ENCODE data around the gene PODNL1.
A peak's percentile ranks its signal among the peaks of the same experiment; 100 is the strongest.
"Not testable (repeated sequence)": the region's sequence is repeated elsewhere in the genome, so short reads cannot be mapped to it uniquely, and the experiment has no call there.

The PODNL1 gene

DNA sequence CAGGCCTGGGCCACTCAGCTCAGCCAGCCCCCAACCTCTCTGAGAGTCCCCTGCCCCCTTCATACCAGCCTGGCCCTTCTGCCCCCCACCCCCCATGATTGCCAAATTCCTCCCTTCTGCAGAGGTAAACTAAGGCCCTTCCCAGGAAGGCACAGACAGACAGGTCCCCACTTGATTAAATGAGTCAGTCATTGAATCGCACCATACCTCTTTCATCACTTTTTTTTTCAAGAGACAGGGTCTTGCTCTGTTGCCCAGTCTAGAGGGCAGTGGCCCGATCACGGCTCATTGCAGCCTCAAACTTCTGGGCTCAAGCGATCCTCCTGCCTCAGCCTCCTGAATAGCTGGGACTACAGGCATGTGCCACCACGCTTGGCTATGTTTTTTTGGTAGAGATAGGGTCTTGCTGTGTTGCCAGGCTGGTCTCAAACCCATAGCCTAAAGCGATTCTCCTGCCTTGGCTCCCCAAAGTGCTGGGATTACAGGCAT is 6.0 kb downstream of the PODNL1 start:
- TF ChIP-seq POLR2A (IDR thresholded peaks at IDR 0.05; ENCODE audit: low read depth, low read length), result no peak
- DNase-seq (ENCODE audit: insufficient read length, low spot score) (no peak), FAIRE-seq (no peak)

DNA sequence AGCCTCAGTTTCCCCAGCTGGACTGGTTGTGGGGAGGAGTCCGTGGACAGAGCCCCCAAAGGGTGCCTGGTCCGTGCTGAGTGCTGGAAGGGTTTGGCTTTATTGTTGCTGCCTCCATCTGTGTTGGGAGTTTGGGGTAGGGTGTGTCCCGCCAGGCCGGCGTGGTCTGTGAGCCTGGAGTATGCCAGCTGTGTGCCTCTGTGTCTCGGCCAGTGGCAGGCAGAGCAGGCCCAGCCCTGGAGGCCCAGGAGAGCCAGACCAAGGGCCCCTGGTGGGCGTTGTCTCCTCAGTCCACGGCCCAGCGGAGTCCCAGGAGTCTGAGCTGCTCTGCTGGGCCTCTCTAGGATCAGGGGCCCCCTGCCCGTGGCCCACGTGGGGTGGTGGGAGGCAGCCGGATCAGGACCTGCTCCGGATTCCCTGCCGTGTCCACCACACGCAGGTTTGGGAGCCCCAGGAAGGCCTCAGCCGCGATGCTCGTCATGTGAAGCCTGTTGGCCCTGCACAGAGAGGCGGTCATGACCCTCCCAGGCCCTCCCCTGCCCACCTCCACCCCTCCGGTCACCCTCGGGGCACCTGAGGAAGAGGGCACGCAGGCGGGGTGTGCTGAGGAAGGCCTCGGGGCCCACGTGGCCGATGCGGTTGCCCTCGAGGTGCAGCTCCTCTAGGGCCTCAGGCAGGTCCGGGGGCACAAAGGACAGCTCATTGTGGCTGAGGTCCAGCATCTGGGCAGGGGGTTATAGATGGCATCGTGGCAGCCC is 6.6 kb downstream of the PODNL1 start:
- TF ChIP-seq POLR2A (IDR thresholded peaks at IDR 0.05; ENCODE audit: low read depth, low read length), result no peak
- DNase-seq (ENCODE audit: insufficient read length, low spot score) (no peak), FAIRE-seq (no peak)

DNA sequence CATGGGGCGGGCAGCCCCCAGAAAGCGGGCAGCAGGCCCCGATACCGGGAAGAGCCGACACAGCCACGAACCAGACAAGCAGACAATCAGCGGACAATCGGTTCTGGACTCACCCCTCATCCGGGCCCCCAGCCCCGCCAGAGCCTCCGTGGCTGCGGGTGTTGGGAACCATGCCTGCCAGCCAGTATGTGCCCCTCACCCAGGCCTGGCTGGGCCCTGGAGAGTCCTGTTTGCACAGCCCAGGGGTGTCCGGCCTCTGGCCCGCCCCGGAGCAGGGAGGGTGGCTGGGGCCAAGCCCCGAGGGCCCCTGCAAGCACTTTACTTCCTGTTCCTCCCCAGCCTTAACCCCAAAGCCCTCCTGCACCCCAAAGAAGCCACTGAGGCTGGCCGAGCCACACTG is 7.8 kb downstream of the PODNL1 start:
- no peak for TF ChIP-seq POLR2A (IDR thresholded peaks at IDR 0.05; ENCODE audit: low read depth, low read length)
- DNase-seq (ENCODE audit: insufficient read length, low spot score), result no peak
- no peak for FAIRE-seq

DNA sequence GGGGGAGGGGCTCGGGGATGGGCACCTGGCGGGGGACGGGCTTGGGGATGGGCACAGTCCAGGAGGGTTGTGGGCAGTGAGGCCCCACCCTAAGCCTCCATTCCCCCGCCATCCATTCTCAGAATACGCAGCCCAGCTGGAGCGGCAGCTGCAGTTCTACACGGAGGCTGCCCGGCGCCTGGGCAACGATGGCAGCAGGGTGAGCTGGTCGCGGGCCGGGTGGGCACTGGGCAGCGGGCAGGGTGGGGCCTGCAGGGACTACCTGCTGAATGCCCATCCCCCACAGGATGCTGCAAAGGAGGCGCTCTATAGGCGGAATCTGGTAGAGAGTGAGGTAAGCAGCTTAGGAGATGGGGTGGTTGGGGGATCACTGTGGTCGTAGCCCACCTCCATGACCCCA is 8.3 kb downstream of the PODNL1 start:
- no peak for DNase-seq (ENCODE audit: insufficient read length, low spot score)
- TF ChIP-seq POLR2A (IDR thresholded peaks at IDR 0.05; ENCODE audit: low read depth, low read length), result no peak
- no peak for FAIRE-seq

DNA sequence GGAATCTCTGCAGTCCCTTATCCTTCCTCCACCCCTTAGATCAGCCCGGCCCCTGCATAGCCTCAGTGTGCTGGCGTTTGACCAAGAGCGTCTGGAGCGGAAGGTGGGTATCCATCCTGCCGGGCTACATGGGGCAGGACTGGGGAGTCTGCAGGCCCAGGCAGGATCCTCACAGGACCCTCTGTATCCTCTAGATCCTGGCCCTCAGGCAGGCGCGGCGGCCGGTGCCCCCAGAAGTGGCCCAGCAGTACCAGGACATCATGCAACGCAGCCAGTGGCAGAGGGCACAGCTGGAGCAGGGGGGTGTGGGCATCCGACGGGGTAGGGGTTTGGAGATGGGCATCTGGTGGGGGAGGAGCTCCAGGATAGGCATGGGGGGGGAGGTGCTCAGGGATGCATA is 8.9 kb downstream of the PODNL1 start:
- no peak for FAIRE-seq

DNA sequence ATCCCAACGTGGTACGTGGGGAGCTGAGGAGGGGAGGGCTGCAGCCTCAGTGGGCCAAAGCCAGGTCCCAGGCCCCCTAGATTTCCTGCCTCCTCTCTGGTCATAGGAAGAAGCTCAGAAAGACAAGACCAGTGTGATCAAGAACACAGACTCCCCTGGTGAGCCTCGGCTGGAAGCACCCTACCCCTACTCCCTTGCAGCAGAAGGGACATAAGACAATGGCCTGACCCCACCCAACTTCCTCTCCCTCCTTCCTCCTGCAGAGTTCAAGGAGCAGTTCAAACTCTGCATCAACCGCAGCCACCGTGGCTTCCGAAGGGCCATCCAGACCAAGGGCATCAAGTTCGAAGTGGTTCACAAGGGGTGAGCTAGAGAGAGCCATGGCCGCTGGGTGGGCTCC is 11.5 kb downstream of the PODNL1 start:
- DNase-seq (ENCODE audit: insufficient read length, low spot score) (no peak), FAIRE-seq (no peak)
- no peak for TF ChIP-seq POLR2A (IDR thresholded peaks at IDR 0.05; ENCODE audit: low read depth, low read length)

More for the DNA sequence above, 8.9 kb downstream of the PODNL1 start:
- no peak for DNase-seq (ENCODE audit: insufficient read length, low spot score)
- no peak for TF ChIP-seq POLR2A (IDR thresholded peaks at IDR 0.05; ENCODE audit: low read depth, low read length)

DNA sequence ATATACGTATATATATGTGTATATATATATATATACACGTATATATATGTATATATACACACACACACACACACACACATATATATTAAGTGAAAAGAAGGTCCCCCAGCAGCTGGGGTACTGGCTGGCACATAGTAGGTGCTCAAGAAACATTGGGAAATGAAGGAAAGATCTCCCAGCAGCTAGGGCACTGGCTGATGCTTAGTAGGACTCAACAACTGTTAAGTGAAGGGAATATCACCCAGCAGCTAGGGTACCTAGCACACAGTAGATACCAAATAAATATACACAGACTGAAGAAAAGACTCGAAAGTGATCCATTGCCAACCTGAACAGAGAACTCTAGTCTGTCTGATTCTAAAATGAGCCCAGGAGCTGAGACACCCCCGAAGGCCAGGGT is 12.2 kb downstream of the PODNL1 start:
- FAIRE-seq, result no peak
- TF ChIP-seq POLR2A (IDR thresholded peaks at IDR 0.05; ENCODE audit: low read depth, low read length), result no peak
- no peak for DNase-seq (ENCODE audit: insufficient read length, low spot score)

DNA sequence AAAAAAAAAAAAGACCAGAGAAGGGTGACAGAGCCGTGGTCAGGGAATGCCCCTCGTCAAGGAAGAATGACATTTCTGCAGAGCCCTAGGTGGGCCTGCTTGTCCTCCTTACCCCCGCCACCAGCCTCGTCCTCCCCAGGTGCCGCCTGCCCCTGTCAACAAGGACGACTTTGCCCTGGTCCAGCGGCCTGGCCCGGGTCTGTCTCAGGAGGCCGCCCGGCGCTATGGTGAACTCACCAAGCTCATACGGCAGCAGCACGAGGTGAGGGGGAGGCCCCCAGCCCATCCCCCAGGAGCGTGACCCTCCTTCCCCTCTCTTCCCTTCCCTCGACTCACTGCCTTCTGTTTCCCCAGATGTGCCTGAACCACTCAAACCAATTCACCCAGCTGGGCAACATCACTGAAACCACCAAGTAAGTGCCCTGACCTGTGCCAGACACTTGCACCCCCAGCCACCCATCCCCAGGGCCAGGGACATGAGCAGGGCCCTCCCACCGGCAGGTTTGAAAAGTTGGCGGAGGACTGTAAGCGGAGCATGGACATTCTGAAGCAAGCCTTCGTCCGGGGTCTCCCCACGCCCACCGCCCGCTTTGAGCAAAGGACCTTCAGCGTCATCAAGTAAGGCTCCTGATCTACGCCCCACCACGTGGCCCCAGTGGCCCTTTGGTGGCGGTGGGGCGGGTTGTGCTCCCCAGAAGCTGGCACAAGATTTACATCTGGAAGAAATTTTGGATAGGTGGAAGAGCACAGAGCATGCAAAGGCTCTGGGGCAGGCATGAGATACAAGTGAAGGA is 14.8 kb downstream of the PODNL1 start:
- DNase-seq (ENCODE audit: insufficient read length, low spot score) (no peak), FAIRE-seq (no peak)
- TF ChIP-seq POLR2A (IDR thresholded peaks at IDR 0.05; ENCODE audit: low read depth, low read length), result no peak

DNA sequence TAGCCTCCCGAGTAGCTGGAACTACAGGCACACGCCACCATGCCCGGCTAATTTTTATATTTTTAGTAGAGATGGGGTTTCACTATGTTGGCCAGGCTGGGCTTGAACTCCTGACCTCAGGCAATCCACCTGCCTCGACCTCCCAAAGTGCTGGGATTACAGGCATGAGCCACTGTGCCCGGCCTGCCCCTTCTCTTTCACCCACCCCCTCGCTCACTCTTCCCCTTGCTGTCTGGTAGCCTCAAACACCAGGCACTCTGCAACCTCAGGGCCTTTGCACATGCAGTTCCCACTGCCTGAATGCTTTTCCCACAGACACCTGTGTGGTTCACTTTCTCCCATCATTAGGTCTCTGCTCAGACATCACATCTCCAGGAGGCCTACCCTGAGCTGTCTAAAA is 16.1 kb downstream of the PODNL1 start:
- FAIRE-seq; DNase-seq (ENCODE audit: insufficient read length, low spot score): not testable (repeated sequence)

DNA sequence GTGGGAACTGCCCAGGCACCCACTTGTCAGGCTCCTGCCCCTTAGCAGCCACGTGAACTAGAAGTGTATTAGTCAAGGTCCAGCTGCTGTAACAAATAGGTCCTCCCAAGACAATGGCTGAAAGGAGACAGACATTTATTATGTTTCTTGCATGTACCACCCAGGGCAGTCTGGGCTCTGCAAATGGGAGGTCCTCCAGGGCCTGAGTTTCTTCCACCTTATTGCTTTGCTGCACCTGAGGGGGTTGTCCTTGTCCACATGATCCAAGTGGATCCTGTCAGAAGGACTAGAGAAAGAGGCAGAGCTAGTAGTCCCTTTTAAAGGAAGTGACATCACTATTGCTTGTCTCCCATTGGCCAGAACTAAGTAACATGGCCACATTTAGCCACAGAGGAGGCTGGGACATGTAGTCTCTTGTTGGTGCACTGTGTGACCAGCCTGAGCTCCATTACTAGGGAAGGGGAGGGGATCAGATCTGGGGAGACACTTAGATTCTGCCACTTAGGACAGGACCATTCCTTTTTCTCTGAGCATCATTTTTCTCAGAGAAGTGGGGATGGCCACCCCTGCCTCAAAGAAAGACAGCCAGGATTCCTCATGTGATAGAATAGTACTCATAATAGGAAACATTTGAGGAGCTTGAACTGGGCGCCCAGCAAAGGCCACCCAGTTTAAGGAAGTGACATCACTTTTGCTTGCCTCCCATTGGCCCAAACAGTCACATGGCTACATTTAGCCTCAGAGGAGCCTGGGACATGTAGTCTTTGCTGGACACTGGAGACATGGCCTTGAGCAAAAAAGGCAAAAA is 17.1 kb downstream of the PODNL1 start:
- DNase-seq (ENCODE audit: insufficient read length, low spot score) (peak; percentile 56), FAIRE-seq (peak; percentile 50)
- TF ChIP-seq POLR2A (IDR thresholded peaks at IDR 0.05; ENCODE audit: low read depth, low read length), result no peak

DNA sequence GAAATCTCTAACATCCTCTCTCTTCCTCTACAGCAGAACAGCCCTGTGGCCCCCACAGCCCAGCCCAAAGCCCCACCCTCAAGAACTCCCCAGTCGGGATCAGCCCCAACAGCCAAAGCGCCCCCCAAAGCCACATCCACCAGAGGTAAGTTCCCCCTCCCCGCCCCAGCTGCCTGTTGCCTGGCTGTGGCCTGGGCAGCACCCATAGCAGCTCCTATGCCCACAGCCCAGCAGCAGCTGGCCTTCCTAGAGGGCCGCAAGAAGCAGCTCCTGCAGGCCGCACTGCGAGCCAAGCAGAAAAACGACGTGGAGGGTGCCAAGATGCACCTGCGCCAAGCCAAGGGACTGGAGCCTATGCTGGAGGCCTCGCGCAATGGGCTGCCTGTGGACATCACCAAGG is 17.7 kb downstream of the PODNL1 start:
- FAIRE-seq (no peak), DNase-seq (ENCODE audit: insufficient read length, low spot score) (no peak)
- TF ChIP-seq POLR2A (IDR thresholded peaks at IDR 0.05; ENCODE audit: low read depth, low read length), result no peak

DNA sequence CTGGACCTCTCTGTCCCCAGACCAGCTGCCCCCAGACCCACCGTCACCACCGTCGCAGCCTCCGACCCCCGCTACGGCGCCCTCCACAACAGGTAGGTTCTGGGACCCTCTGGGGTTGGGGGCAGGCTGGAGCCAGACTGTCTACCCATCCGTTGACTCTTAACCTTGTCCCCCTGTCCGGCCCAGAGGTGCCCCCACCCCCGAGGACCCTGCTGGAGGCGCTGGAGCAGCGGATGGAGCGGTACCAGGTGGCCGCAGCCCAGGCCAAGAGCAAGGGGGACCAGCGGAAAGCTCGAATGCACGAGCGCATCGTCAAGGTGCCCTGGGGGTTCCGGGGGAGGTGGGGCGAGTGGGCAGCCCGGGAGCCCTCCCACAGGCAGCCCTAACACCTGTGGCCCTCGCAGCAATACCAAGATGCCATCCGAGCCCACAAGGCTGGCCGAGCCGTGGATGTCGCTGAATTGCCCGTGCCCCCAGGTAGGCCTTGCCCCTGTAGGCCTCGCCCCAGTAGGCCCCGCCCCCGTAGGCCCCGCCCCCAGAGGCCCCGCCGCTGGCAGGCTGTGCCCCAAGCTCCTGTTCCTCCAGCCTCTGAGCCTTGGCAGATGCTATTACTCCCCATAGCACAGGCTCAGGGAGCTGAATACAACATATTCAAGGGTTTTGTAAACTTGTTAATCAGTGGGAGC is 19.3 kb downstream of the PODNL1 start:
- FAIRE-seq (no peak), DNase-seq (ENCODE audit: insufficient read length, low spot score) (no peak)
- no peak for TF ChIP-seq POLR2A (IDR thresholded peaks at IDR 0.05; ENCODE audit: low read depth, low read length)

DNA sequence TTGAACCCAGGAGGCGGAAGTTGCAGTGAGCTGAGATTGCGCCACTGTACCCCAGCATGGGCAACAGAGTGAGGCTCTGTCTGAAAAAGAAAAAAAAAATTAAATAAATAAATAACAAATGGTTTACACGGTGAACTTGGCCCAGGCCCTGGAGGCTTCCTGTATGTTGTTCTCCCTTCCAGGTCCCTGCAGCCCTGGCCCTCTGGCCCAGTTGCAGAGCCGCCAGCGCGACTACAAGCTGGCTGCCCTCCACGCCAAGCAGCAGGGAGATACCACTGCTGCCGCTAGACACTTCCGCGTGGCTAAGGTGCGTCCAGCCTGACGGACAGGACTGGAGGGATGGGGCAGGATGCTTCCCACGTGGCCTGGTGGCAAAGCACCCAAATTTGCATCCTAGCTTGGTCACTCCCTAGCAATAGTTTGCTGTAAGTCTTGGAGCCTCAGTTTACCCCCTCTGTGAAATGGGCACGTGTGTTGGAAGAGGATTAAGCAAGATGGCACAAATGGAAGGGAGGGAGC is 20.3 kb downstream of the PODNL1 start:
- FAIRE-seq (no peak), DNase-seq (ENCODE audit: insufficient read length, low spot score) (no peak)
- TF ChIP-seq POLR2A (IDR thresholded peaks at IDR 0.05; ENCODE audit: low read depth, low read length), result no peak

Data from H54 (cell line).